HAP-1 (cell line): ENCODE data around the gene CHGA.

Experiments
- DNase-seq, 2 experiments: peaks; one replicate each; pipeline ENCODE4 v3.0.0-alpha.2; 2016 to 2020; ENCODE audit warnings: low spot score in 2 of 2
- H3K27me3 ChIP-seq: fragments of 250-450 bp; sonication (Bioruptor Pico); 2 replicates; pipeline ENCODE4 v1.5.1; 2020; ENCODE audit warnings: low read depth, mild to moderate bottlenecking, moderate library complexity
- H3K36me3 ChIP-seq: fragments of 250-450 bp; sonication (Bioruptor Pico); replicated peaks from 2 replicates; pipeline ENCODE4 v1.5.1; 2020; ENCODE audit warnings: mild to moderate bottlenecking
- H3K4me1 ChIP-seq: fragments of 250-450 bp; sonication (Bioruptor Pico); 2 replicates; pipeline ENCODE4 v1.5.1; 2020; ENCODE audit warnings: mild to moderate bottlenecking
- H3K4me3 ChIP-seq: fragments of 250-450 bp; sonication (Bioruptor Pico); 2 replicates; pipeline ENCODE4 v1.5.1; 2020; ENCODE audit warnings: mild to moderate bottlenecking, moderate library complexity
- H3K9me3 ChIP-seq: fragments of 250-450 bp; sonication (Bioruptor Pico); 2 replicates; pipeline ENCODE4 v1.5.1; 2020; ENCODE audit warnings: mild to moderate bottlenecking, moderate library complexity
- in situ Hi-C: fragments of 300-500 bp; cut with MboI; formaldehyde crosslinking; loops from 3 replicates; pipeline ENCODE4 v1.14.3; 2020; ENCODE audit warnings: low sequenced_read_pairs, inconsistent platforms, mixed read lengths

CHGA gene

GRCh38 chr14:92938890-92939671 is 16.1 kb downstream of the CHGA start:
- Histone ChIP-seq H3K9me3 (no peaks in the 10 kb centered on the region), H3K36me3 (peaks cover 4% of the 10 kb centered on the region; the same call in 1 of the 2 replicates), H3K4me1 (no peaks in the 10 kb centered on the region), H3K27me3 (no peaks in the 10 kb centered on the region), H3K4me3 (no peak overlapping the region)
- no peak for DNase-seq
- in situ Hi-C loops, result no loop called here

GRCh38 chr14:92939699-92940098 is 16.7 kb downstream of the CHGA start:
- in situ Hi-C loops, result loop anchor here (5.0 kb wide), 1 partner anchor 198 kb away; no protein-coding TSS in a partner anchor
- Histone ChIP-seq H3K9me3 (no peaks in the 10 kb centered on the region), H3K36me3 (peaks cover 4% of the 10 kb centered on the region; the same call in 1 of the 2 replicates), H3K4me3 (no peak overlapping the region), H3K27me3 (no peaks in the 10 kb centered on the region), H3K4me1 (no peaks in the 10 kb centered on the region)
- DNase-seq, result no peak

- H3K4me1 ChIP-seq, result no peaks in the 10 kb centered on the region
- H3K4me3 ChIP-seq, result no peak overlapping the region
- no peaks in the 10 kb centered on the region for H3K9me3 ChIP-seq
- in situ Hi-C loops, result loop anchor here (5.0 kb wide), 1 partner anchor 197 kb away; no protein-coding TSS in a partner anchor
- DNase-seq, result no peak
- H3K27me3 ChIP-seq, result no peaks in the 10 kb centered on the region
- peaks cover 4% of the 10 kb centered on the region; the same call in 1 of the 2 replicates for H3K36me3 ChIP-seq
Measured at GRCh38 chr14:92940543-92940942, 17.6 kb downstream of the CHGA start.

GRCh38 chr14:92941531-92941930 is 18.6 kb downstream of the CHGA start:
- H3K4me1 ChIP-seq, result no peaks in the 10 kb centered on the region
- H3K36me3 ChIP-seq, result no peaks in the 10 kb centered on the region; the same call in 1 of the 2 replicates
- H3K9me3 ChIP-seq, result no peaks in the 10 kb centered on the region
- in situ Hi-C loops, result loop anchor here (5.0 kb wide), 1 partner anchor 196 kb away; no protein-coding TSS in a partner anchor
- H3K27me3 ChIP-seq, result no peaks in the 10 kb centered on the region
- DNase-seq, result no peak
- H3K4me3 ChIP-seq, result no peak overlapping the region

- Histone ChIP-seq H3K36me3 (no peaks in the 10 kb centered on the region; the same call in 1 of the 2 replicates), H3K4me3 (no peak overlapping the region), H3K9me3 (no peaks in the 10 kb centered on the region), H3K27me3 (no peaks in the 10 kb centered on the region), H3K4me1 (no peaks in the 10 kb centered on the region)
- in situ Hi-C loops, result loop anchor here (5.0 kb wide), 1 partner anchor 195 kb away; no protein-coding TSS in a partner anchor
- DNase-seq, result no peak
Measured at GRCh38 chr14:92942136-92942535, 19.2 kb downstream of the CHGA start.

- H3K4me1 ChIP-seq, result no peaks in the 10 kb centered on the region
- H3K36me3 ChIP-seq, result no peaks in the 10 kb centered on the region; the same call in 1 of the 2 replicates
- no peaks in the 10 kb centered on the region for H3K9me3 ChIP-seq
- H3K27me3 ChIP-seq, result no peaks in the 10 kb centered on the region
- in situ Hi-C loops, result loop anchor here (5.0 kb wide), 1 partner anchor 195 kb away; no protein-coding TSS in a partner anchor
- DNase-seq, result no peak
- no peak overlapping the region for H3K4me3 ChIP-seq
Measured at GRCh38 chr14:92942576-92942975, 19.6 kb downstream of the CHGA start.

- DNase-seq, result no peak
- Histone ChIP-seq H3K4me3 (no peak overlapping the region), H3K36me3 (no peaks in the 10 kb centered on the region; the same call in 1 of the 2 replicates), H3K4me1 (no peaks in the 10 kb centered on the region), H3K9me3 (no peaks in the 10 kb centered on the region), H3K27me3 (no peaks in the 10 kb centered on the region)
- in situ Hi-C loops, result loop anchor here (5.0 kb wide), 1 partner anchor 194 kb away; no protein-coding TSS in a partner anchor
Measured at GRCh38 chr14:92942976-92943710, 20.2 kb downstream of the CHGA start.

- no peak overlapping the region for H3K4me3 ChIP-seq
- no peaks in the 10 kb centered on the region for H3K4me1 ChIP-seq
- no peaks in the 10 kb centered on the region; the same call in 1 of the 2 replicates for H3K36me3 ChIP-seq
- in situ Hi-C loops, result loop anchor here (5.0 kb wide), 1 partner anchor 193 kb away; no protein-coding TSS in a partner anchor
- DNase-seq, result no peak
- H3K27me3 ChIP-seq, result no peaks in the 10 kb centered on the region
- no peaks in the 10 kb centered on the region for H3K9me3 ChIP-seq
Measured at GRCh38 chr14:92943855-92944570, 21.1 kb downstream of the CHGA start.

- no peak for DNase-seq
- Histone ChIP-seq H3K4me1 (no peaks in the 10 kb centered on the region), H3K9me3 (no peaks in the 10 kb centered on the region), H3K36me3 (no peaks in the 10 kb centered on the region; the same call in 1 of the 2 replicates), H3K4me3 (no peak overlapping the region), H3K27me3 (no peaks in the 10 kb centered on the region)
- in situ Hi-C loops, result loop anchor here (5.0 kb wide), 1 partner anchor 192 kb away; no protein-coding TSS in a partner anchor
Measured at GRCh38 chr14:92944976-92945375, 22.0 kb downstream of the CHGA start.

- in situ Hi-C loops, result no loop called here
Measured at GRCh38 chr14:92945544-92945943, 22.6 kb downstream of the CHGA start.

GRCh38 chr14:92945959-92946846 is 23.3 kb downstream of the CHGA start:
- in situ Hi-C loops, result no loop called here
- H3K4me1 ChIP-seq, result no peaks in the 10 kb centered on the region
- H3K27me3 ChIP-seq, result no peaks in the 10 kb centered on the region
- no peaks in the 10 kb centered on the region for H3K9me3 ChIP-seq
- no peak overlapping the region for H3K4me3 ChIP-seq
- no peak for DNase-seq
- H3K36me3 ChIP-seq, result peaks cover 3% of the 10 kb centered on the region; the same call in 1 of the 2 replicates

More at GRCh38 chr14:92945544-92945943, 22.6 kb downstream of the CHGA start:
- Histone ChIP-seq H3K4me3 (no peak overlapping the region), H3K4me1 (no peaks in the 10 kb centered on the region), H3K27me3 (no peaks in the 10 kb centered on the region), H3K9me3 (no peaks in the 10 kb centered on the region), H3K36me3 (no peaks in the 10 kb centered on the region; the same call in 1 of the 2 replicates)
- DNase-seq, result no peak

- Histone ChIP-seq H3K4me3 (no peak overlapping the region), H3K36me3 (peaks cover 7% of the 10 kb centered on the region; the same call in 1 of the 2 replicates), H3K4me1 (no peaks in the 10 kb centered on the region), H3K9me3 (no peaks in the 10 kb centered on the region), H3K27me3 (no peaks in the 10 kb centered on the region)
- in situ Hi-C loops, result no loop called here
- DNase-seq, result no peak
Measured at GRCh38 chr14:92946847-92947545, 24.0 kb downstream of the CHGA start.
